ENCODE data around the gene ABCB1.
A peak's percentile ranks its signal among the peaks of the same experiment; 100 is the strongest.

The ABCB1 gene

GRCh38 chr7:87600130-87601124 lies at the start of gene ABCB1:
ABCB1 (minus strand) TSS chr7:87600884; CDS start chr7:87600184, 700 bp downstream.
- DNase-seq, result peak; percentile 90

GRCh38 chr7:87648316-87648715 lies 47.6 kb upstream of the ABCB1 start:
- DNase-seq, result peak; percentile 59

- DNase-seq, result no peak
These were observed 44.8 kb upstream of the ABCB1 start for GRCh38 chr7:87645446-87645845.

GRCh38 chr7:87635921-87636320 lies 35.2 kb upstream of the ABCB1 start:
- no peak for DNase-seq

GRCh38 chr7:87628780-87629569 lies 28.3 kb upstream of the ABCB1 start:
- DNase-seq, result no peak

- no peak for DNase-seq
These were observed 26.9 kb upstream of the ABCB1 start for GRCh38 chr7:87627634-87627994.

GRCh38 chr7:87625101-87625500 lies 24.4 kb upstream of the ABCB1 start:
- no peak for DNase-seq

GRCh38 chr7:87624628-87625027 lies 23.9 kb upstream of the ABCB1 start:
- DNase-seq, result peak; percentile 74

- DNase-seq, result no peak
These were observed 14.5 kb upstream of the ABCB1 start for GRCh38 chr7:87615197-87615596.

- no peak for DNase-seq
These were observed 9.2 kb upstream of the ABCB1 start for GRCh38 chr7:87609916-87610315.

GRCh38 chr7:87608431-87608830 lies 7.7 kb upstream of the ABCB1 start:
- no peak for DNase-seq

GRCh38 chr7:87604264-87604663 lies 3.6 kb upstream of the ABCB1 start:
- DNase-seq, result no peak

GRCh38 chr7:87599336-87599735 lies 1.3 kb downstream of the ABCB1 start:
- peak; percentile 96 for DNase-seq

GRCh38 chr7:87598234-87599009 lies 2.3 kb downstream of the ABCB1 start:
- peak; percentile 72 for DNase-seq

GRCh38 chr7:87596696-87597095 lies 4.0 kb downstream of the ABCB1 start:
- no peak for DNase-seq

GRCh38 chr7:87596136-87596535 lies 4.5 kb downstream of the ABCB1 start:
- DNase-seq, result no peak

- DNase-seq, result no peak
These were observed 8.4 kb downstream of the ABCB1 start for GRCh38 chr7:87592300-87592699.

- no peak for DNase-seq
These were observed 9.5 kb downstream of the ABCB1 start for GRCh38 chr7:87591211-87591610.

GRCh38 chr7:87590578-87590977 lies 10.1 kb downstream of the ABCB1 start:
- DNase-seq, result no peak

GRCh38 chr7:87589631-87590030 lies 11.1 kb downstream of the ABCB1 start:
- no peak for DNase-seq

GRCh38 chr7:87581723-87582122 lies 19.0 kb downstream of the ABCB1 start:
- no peak for DNase-seq

GRCh38 chr7:87580636-87581035 lies 20.0 kb downstream of the ABCB1 start:
- DNase-seq, result no peak

- DNase-seq, result peak; percentile 53
These were observed 25.2 kb downstream of the ABCB1 start for GRCh38 chr7:87575521-87575920.
